GM20000 (cell line): Measurements from ENCODE around the gene VASP.

Experiments used
- DNase-seq: peaks from one replicate; pipeline ENCODE4 v3.0.0; 2012; ENCODE audit warnings: low spot score
- CTCF ChIP-seq: IDR thresholded peaks from 2 replicates; pipeline ENCODE4 v1.5.1; 2012; ENCODE audit warnings: mild to moderate bottlenecking, control low read depth; ENCODE audit errors: extremely low read depth, missing control alignments

The VASP gene

GRCh38 chr19:45484273-45484945, 22.9 kb upstream of the VASP start:
- DNase-seq: no peak
- no peak for TF ChIP-seq CTCF

GRCh38 chr19:45485305-45486077, 21.8 kb upstream of the VASP start:
- DNase-seq: peak; percentile 87
- peak; percentile 86 for TF ChIP-seq CTCF

- no peak for TF ChIP-seq CTCF
These were observed 18.6 kb upstream of the VASP start for GRCh38 chr19:45488708-45489107.

GRCh38 chr19:45489216-45489855, 17.9 kb upstream of the VASP start:
- no peak for DNase-seq
- no peak for TF ChIP-seq CTCF

More at GRCh38 chr19:45488708-45489107, 18.6 kb upstream of the VASP start:
- no peak for DNase-seq

DNA sequence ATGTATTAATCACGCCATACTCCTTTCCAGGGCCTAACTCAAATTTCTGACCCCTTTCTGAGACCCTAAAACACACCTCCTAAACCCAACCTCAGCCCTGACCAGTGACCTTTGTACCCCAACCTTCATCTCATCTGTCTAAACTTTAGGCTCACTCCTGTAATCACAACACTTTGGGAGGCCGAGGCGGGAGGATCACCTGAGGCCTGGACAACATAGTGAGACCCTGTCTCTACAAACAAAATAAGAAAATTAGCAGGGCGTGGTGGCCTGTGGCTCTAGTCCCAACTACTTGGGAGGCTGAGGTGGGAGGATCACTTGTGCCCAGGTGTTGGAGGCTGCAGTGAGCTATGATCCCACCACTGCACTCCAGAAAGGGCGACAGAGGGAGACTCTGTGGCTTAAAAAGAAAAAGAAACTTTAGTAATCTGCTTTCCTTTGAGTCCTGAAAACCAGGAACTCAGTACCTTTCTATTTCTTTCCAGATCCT, 15.1 kb upstream of the VASP start:
- no peak for DNase-seq

DNA sequence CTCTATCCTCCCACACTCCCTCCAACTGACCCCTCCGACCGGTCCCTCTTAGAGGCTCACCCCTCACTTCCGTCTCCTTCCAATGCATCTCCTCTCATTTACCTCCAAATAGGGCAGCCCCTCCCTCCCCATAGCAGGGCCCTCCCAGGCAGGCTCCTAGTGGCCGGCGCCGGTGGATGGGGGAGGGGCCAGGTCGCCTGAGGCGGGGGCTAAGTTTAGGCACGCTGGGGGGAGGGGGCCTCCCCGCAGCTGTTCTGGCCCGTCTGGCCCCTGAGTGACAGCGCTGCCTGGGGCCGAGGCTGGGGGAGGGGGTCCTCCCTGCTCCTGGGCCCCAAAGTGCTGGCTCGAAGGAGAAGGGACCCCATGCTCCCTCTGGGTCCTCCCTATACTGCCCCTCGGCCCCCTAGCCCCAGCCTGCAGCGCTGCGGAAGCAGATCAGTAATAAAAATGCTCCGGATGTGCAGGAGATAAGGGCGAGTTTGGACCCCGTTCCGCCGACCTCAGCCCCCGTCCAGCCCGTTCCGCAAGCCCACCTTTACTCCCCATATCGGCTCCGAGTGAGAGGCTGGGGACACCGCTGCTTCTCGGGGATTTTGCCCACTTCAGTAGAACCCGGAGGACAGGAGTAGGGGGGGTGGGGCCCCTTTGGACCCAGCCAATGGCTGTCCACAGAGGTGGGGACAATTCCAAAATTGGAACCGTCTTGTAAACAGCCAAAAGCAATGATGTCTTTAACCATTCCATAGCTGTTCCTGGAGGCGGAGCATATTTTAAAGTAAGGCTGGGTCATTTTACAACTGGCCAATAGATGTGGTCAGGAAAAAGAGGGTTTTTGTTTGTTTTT, 14.4 kb upstream of the VASP start:
- peak; percentile 77 for DNase-seq
- TF ChIP-seq CTCF: no peak

More for the DNA sequence above, 15.1 kb upstream of the VASP start:
- TF ChIP-seq CTCF: no peak
